H1 (cell line): Measurements from ENCODE around the gene DUS4L. TPM values are rescaled to one million over a fixed set of nuclear protein-coding genes. Genes with fewer than 3 reads are reported as not detected.

Experiments used
- CTCF ChIA-PET: fragments of 300-600 bp; sonication (Branson Sonifier 250); formaldehyde crosslinking; loops from one replicate; lab custom pipeline; 2021; ENCODE audit not compliant: partially characterized antibody; lab: Charles Lee
- POLR2A ChIA-PET: fragments of 300-600 bp; sonication (Branson Sonifier 250); formaldehyde crosslinking; loops from one replicate; lab custom pipeline; 2021; ENCODE audit warnings: inconsistent platforms; ENCODE audit not compliant: partially characterized antibody; lab: Charles Lee
- DNase-seq, 2 experiments: peaks; one replicate each; pipeline versions ENCODE4 v3.0.0 to v3.0.0-alpha.2; 2010 to 2022; ENCODE audit warnings: low spot score in 2 of 2, low read depth in 1 of 2, mixed read lengths in 1 of 2
- FAIRE-seq: peaks from 2 replicates; lab custom pipeline; 2011; peaks lifted over from hg19 to GRCh38; lab: Jason Lieb, UNC
- H2AFZ ChIP-seq: 2 replicates; pipeline ENCODE4 v1.8.1; 2012; ENCODE audit warnings: low read length, inconsistent platforms
- H2AK5ac ChIP-seq: 2 replicates; pipeline ENCODE4 v1.6.1; 2013; ENCODE audit warnings: low read depth, low read length
- H2BK120ac ChIP-seq: replicated peaks from 2 replicates; pipeline ENCODE3; 2013; ENCODE audit warnings: low read depth, low read length, inconsistent platforms
- H2BK12ac ChIP-seq: 2 replicates; pipeline ENCODE4 v1.6.1; 2013; ENCODE audit warnings: low read depth, low read length
- H2BK15ac ChIP-seq: 2 replicates; pipeline ENCODE4 v1.6.1; 2013; ENCODE audit warnings: low read length
- H2BK20ac ChIP-seq: 2 replicates; pipeline ENCODE4 v1.6.1; 2013; ENCODE audit warnings: low read length
- H2BK5ac ChIP-seq: 2 replicates; pipeline ENCODE4 v1.6.1; 2013; ENCODE audit warnings: low read depth, low read length
- H3K14ac ChIP-seq: 2 replicates; pipeline ENCODE4 v1.6.1; 2013; ENCODE audit warnings: inconsistent platforms; ENCODE audit not compliant: insufficient read length
- H3K18ac ChIP-seq: 2 replicates; pipeline ENCODE4 v1.6.1; 2013; ENCODE audit warnings: low read length; ENCODE audit errors: extremely low read depth
- H3K23ac ChIP-seq: 2 replicates; pipeline ENCODE4 v1.6.1; 2013; ENCODE audit warnings: inconsistent platforms; ENCODE audit not compliant: insufficient read length
- H3K23me2 ChIP-seq: 2 replicates; pipeline ENCODE4 v1.6.1; 2013; ENCODE audit warnings: low read depth, low read length
- H3K27ac ChIP-seq: 2 replicates; pipeline ENCODE4 v1.6.1; 2011; ENCODE audit warnings: low read depth, low read length, inconsistent platforms
- H3K27me3 ChIP-seq, 4 experiments: replicated peaks in 1 of 4; 1 replicate in 1 of 4; 2 replicates in 3 of 4; pipeline versions ENCODE4 v1.6.1 to v1.8.1; 2011 to 2013; ENCODE audit warnings: low read length in 3 of 4, mild to moderate bottlenecking in 3 of 4, inconsistent platforms in 2 of 4, mixed read lengths in 2 of 4, moderate library complexity in 1 of 4; ENCODE audit not compliant: control insufficient read depth in 3 of 4, insufficient read depth in 3 of 4; ENCODE audit errors: extremely low read depth in 1 of 4
- H3K36me3 ChIP-seq, 4 experiments: 2 replicates each; pipeline versions ENCODE4 v1.6.1 to v1.8.1; 2011 to 2013; ENCODE audit warnings: mild to moderate bottlenecking in 4 of 4, low read length in 3 of 4, moderate library complexity in 2 of 4, control low read depth in 1 of 4, inconsistent platforms in 1 of 4; ENCODE audit not compliant: insufficient read depth in 4 of 4, control insufficient read depth in 2 of 4
- H3K4ac ChIP-seq: replicated peaks from 2 replicates; pipeline ENCODE3; 2013; ENCODE audit warnings: low read length, low read depth, mixed read lengths, inconsistent platforms; ENCODE audit not compliant: insufficient read length
- H3K4me1 ChIP-seq, 4 experiments: replicated peaks in 1 of 4; 1 replicate in 1 of 4; 2 replicates in 3 of 4; pipeline versions ENCODE4 v1.6.1 to v1.8.1; 2011 to 2013; ENCODE audit warnings: low read length in 3 of 4, inconsistent platforms in 2 of 4, mixed read lengths in 1 of 4; ENCODE audit not compliant: insufficient read depth in 4 of 4, control insufficient read depth in 3 of 4
- H3K4me2 ChIP-seq, 2 experiments: 2 replicates each; pipeline versions ENCODE4 v1.6.1 to v1.8.1; 2011 to 2013; ENCODE audit warnings: low read depth in 2 of 2, low read length in 2 of 2, control low read depth in 1 of 2, inconsistent platforms in 1 of 2, mild to moderate bottlenecking in 1 of 2; ENCODE audit not compliant: insufficient read depth in 1 of 2
- H3K4me3 ChIP-seq, 4 experiments: fragments of 200-600, 300-600 bp in 1 of 4; sonication (generic), shearing (Covaris generic), sonication (Bioruptor Twin) in 1 of 4; 2 replicates each; pipeline versions ENCODE4 v1.5.1 to v1.8.1; 2011 to 2016; ENCODE audit warnings: low read length in 4 of 4, low read depth in 3 of 4, control low read depth in 2 of 4, inconsistent platforms in 2 of 4, mild to moderate bottlenecking in 2 of 4, mixed read lengths in 1 of 4, moderate library complexity in 1 of 4; ENCODE audit not compliant: insufficient read depth in 2 of 4; ENCODE audit errors: extremely low read depth in 1 of 4
- H3K56ac ChIP-seq: replicated peaks from 2 replicates; pipeline ENCODE3; 2013; ENCODE audit warnings: low read depth, mild to moderate bottlenecking, mixed read lengths, low read length, inconsistent platforms; ENCODE audit not compliant: insufficient read length
- H3K79me1 ChIP-seq: 2 replicates; pipeline ENCODE4 v1.6.1; 2013; ENCODE audit warnings: low read depth, low read length, control low read depth
- H3K79me2 ChIP-seq, 2 experiments: 2 replicates each; pipeline versions ENCODE4 v1.6.1 to v1.8.1; 2012 to 2013; ENCODE audit warnings: low read length in 2 of 2, mild to moderate bottlenecking in 2 of 2, inconsistent platforms in 1 of 2; ENCODE audit not compliant: insufficient read depth in 2 of 2, control insufficient read depth in 1 of 2
- H3K9ac ChIP-seq, 4 experiments: replicated peaks in 1 of 4; 1 replicate in 1 of 4; 2 replicates in 3 of 4; pipeline versions ENCODE4 v1.6.1 to v1.8.1; 2011 to 2013; ENCODE audit warnings: low read depth in 3 of 4, low read length in 3 of 4, control low read depth in 2 of 4, mild to moderate bottlenecking in 2 of 4, moderate library complexity in 2 of 4, inconsistent platforms in 1 of 4; ENCODE audit errors: extremely low read depth in 1 of 4
- H3K9me3 ChIP-seq, 2 experiments: 2 replicates each; pipeline versions ENCODE4 v1.6.1 to v1.8.1; 2012 to 2013; ENCODE audit warnings: mild to moderate bottlenecking in 2 of 2, moderate library complexity in 2 of 2, control low read depth in 1 of 2, inconsistent platforms in 1 of 2, low read depth in 1 of 2, low read length in 1 of 2, mixed read lengths in 1 of 2; ENCODE audit not compliant: insufficient read depth in 2 of 2
- H4K20me1 ChIP-seq, 2 experiments: replicated peaks in 1 of 2; 2 replicates each; pipeline versions ENCODE3 to v1.8.1; 2011 to 2013; ENCODE audit warnings: inconsistent platforms in 2 of 2, low read length in 2 of 2, mild to moderate bottlenecking in 1 of 2; ENCODE audit not compliant: insufficient read depth in 2 of 2, control insufficient read depth in 1 of 2
- H4K5ac ChIP-seq: 2 replicates; pipeline ENCODE4 v1.6.1; 2013; ENCODE audit warnings: low read length, low read depth, mixed read lengths, inconsistent platforms; ENCODE audit not compliant: insufficient read length
- H4K8ac ChIP-seq: 2 replicates; pipeline ENCODE4 v1.8.0; 2013; ENCODE audit warnings: mild to moderate bottlenecking, moderate library complexity, low read length, inconsistent platforms; ENCODE audit not compliant: insufficient read depth; ENCODE audit errors: extremely low read depth
- H4K91ac ChIP-seq: replicated peaks from 2 replicates; pipeline ENCODE3; 2013; ENCODE audit warnings: low read length, mixed read lengths, inconsistent platforms; ENCODE audit not compliant: insufficient read length
- ASH2L ChIP-seq: fragments of 200-600, 300-600 bp; sonication (generic); IDR thresholded peaks from one replicate; pipeline ENCODE4 v1.7.1; 2017; ENCODE audit warnings: low read length
- CREB1 ChIP-seq: IDR thresholded peaks from 2 replicates; pipeline ENCODE4 v1.6.1; 2012; ENCODE audit warnings: inconsistent platforms
- CTCF ChIP-seq, 3 experiments: IDR thresholded peaks; 1 replicate in 2 of 3; 2 replicates in 1 of 3; pipeline versions ENCODE4 v1.5.1 to v1.6.1; 2011; ENCODE audit warnings: low read length in 3 of 3, mild to moderate bottlenecking in 3 of 3, inconsistent platforms in 2 of 3, low read depth in 1 of 3, moderate library complexity in 1 of 3; ENCODE audit not compliant: insufficient read depth in 1 of 3; ENCODE audit errors: control extremely low read depth in 1 of 3
- JUN ChIP-seq: IDR thresholded peaks from 2 replicates; pipeline ENCODE4 v1.6.1; 2011; ENCODE audit warnings: low read depth, mild to moderate bottlenecking, improper control_type of control experiment, low read length
- KDM1A ChIP-seq: fragments of 200-600, 300-600 bp; sonication (generic); IDR thresholded peaks from 2 replicates; pipeline ENCODE4 v1.7.1; 2016; ENCODE audit warnings: mild to moderate bottlenecking, low read length, borderline replicate concordance
- RXRA ChIP-seq: IDR thresholded peaks from 2 replicates; pipeline ENCODE4 v1.6.1; 2011; ENCODE audit warnings: low read depth, mild to moderate bottlenecking, low read length, moderate library complexity; ENCODE audit not compliant: insufficient read depth
- TBP ChIP-seq: IDR thresholded peaks from 2 replicates; pipeline ENCODE4 v1.6.1; 2011; ENCODE audit warnings: low read depth, low read length, improper control_type of control experiment
- WGBS, 2 experiments: shearing (Covaris generic) in 1 of 2; methylation state at CpG; one replicate each; pipeline versions ENCODE4 v1.1.6 to v1.1.7; 2013 to 2015; ENCODE audit warnings: low lambda C conversion rate in 2 of 2, mixed read lengths in 2 of 2, inconsistent platforms in 1 of 2, low coverage in 1 of 2, missing lambda C conversion rate in 1 of 2; ENCODE audit not compliant: insufficient replicate concordance in 2 of 2, insufficient coverage in 1 of 2, insufficient read length in 1 of 2; ENCODE audit errors: extremely low coverage in 1 of 2, missing lambda C conversion rate in 1 of 2; 5-methylcytosine and 5-hydroxymethylcytosine counted together
- polyA plus RNA-seq, 7 experiments: library from polyadenylated mRNA; depleted of rRNA in 3 of 7; stranded (reverse) in 5 of 7; unstranded in 2 of 7; fragments of >200 nt in 5 of 7; fragments of 200-250 nt in 2 of 7; gene quantifications; 1 replicate in 5 of 7; 2 replicates in 1 of 7; 4 replicates in 1 of 7; pipeline versions ENCODE4 v1.2.1 to v1.2.3, GENCODE V29; 2011 to 2013; ENCODE audit warnings: missing spikeins in 2 of 7, mixed read lengths in 2 of 7
- total RNA-seq: library from RNA; stranded (reverse); fragmentation: NEBNext Ultra II Directional; extraction: Animal tissue kit (Norgen Biotek cat#: 25700); gene quantifications from 2 replicates; pipeline ENCODE4 v1.2.1, GENCODE V29; 2021

The DUS4L gene
- total and polyA plus RNA-seq, 2 of the 8 experiments (the other 6 are each of a cell fraction or from before 2014, with no cell fraction given): 6.1 to 11.5 TPM

- no peak overlapping the region for H4K5ac ChIP-seq
- no peaks in the 10 kb centered on the region for H3K79me1 ChIP-seq
- H2AFZ ChIP-seq: no peak overlapping the region
- DNase-seq: no peak
- H3K18ac ChIP-seq: no peak overlapping the region
- no peak overlapping the region for H2AK5ac ChIP-seq
- no peak overlapping the region for H3K4ac ChIP-seq
- H2BK120ac ChIP-seq: no peak overlapping the region
- H4K20me1 ChIP-seq: no peaks in the 10 kb centered on the region
- no peaks in the 10 kb centered on the region; the same call in 1 of the 2 replicates for H3K23me2 ChIP-seq
- H3K23ac ChIP-seq: no peak overlapping the region
- no peak overlapping the region for H3K4me3 ChIP-seq
- no peak overlapping the region for H3K4me2 ChIP-seq
- no peak overlapping the region for H3K27ac ChIP-seq
- peaks cover 0 to 3% (median 0%) of the 10 kb centered on the region in 4 experiments; a peak in 1 of 8 replicates for H3K36me3 ChIP-seq
- 92% methylated on average over 5 of the region's 5 CpGs; no CpG with 5 or more reads in 1 of the 2 experiments for WGBS, 2 experiments
- no peaks in the 10 kb centered on the region for H3K79me2 ChIP-seq
- H2BK12ac ChIP-seq: no peak overlapping the region
- no peak overlapping the region for H2BK20ac ChIP-seq
- TF ChIP-seq CREB1: no peak
- no peak for TF ChIP-seq JUN
- TF ChIP-seq CTCF (IDR thresholded peaks at IDR 0.05; ENCODE audit: control extremely low read depth in 1 of 3, insufficient read depth in 1 of 3, low read depth in 1 of 3, low read length in 3 of 3): no peak
- TF ChIP-seq RXRA: no peak
- no peak for TF ChIP-seq KDM1A
- TF ChIP-seq TBP: no peak
- TF ChIP-seq ASH2L: no peak
- H4K91ac ChIP-seq: no peak overlapping the region
- no peaks in the 10 kb centered on the region for H3K27me3 ChIP-seq
- H3K14ac ChIP-seq: no peak overlapping the region
- no peak overlapping the region for H2BK15ac ChIP-seq
- H2BK5ac ChIP-seq: no peak overlapping the region
- H3K56ac ChIP-seq: no peak overlapping the region
- ChIA-PET CTCF (no interaction called here), POLR2A (interaction anchor here (0.6 kb wide), 1 partner anchor 13 kb away, joined by 3 read pairs; no protein-coding TSS in a partner anchor)
- peaks cover 0 to 2% (median 0%) of the 10 kb centered on the region in 4 experiments; a peak in 1 of 7 replicates for H3K4me1 ChIP-seq
- no peak overlapping the region for H3K9ac ChIP-seq
- no peak overlapping the region for H4K8ac ChIP-seq
- peaks cover 3% of the 10 kb centered on the region in 2 experiments; a peak in 2 of 4 replicates for H3K9me3 ChIP-seq
- FAIRE-seq: no peak
Observed at GRCh38 chr7:107592361-107593024, 28.7 kb downstream of the DUS4L start.
